Measurements from ENCODE around the gene ALDH3B1.

GRCh38 chr11:68049509-68050370, 39.6 kb downstream of the ALDH3B1 start:
- TF ChIP-seq CTCF (conservative IDR thresholded peaks at IDR 0.05; ENCODE audit: low read depth, low read length) (no peak), POLR2A (IDR thresholded peaks at IDR 0.05; ENCODE audit: low read depth, low read length) (no peak), BHLHE40 (IDR thresholded peaks at IDR 0.05; ENCODE audit: low read depth, low read length) (no peak), RAD21 (IDR thresholded peaks at IDR 0.05; ENCODE audit: low read length) (no peak), ELK1 (IDR thresholded peaks at IDR 0.05; ENCODE audit: borderline replicate concordance, low read depth, low read length) (no peak), CHD1 (IDR thresholded peaks at IDR 0.05; ENCODE audit: low read depth, low read length) (no peak), FOS (IDR thresholded peaks at IDR 0.05; ENCODE audit: low read depth, low read length) (no peak), MAFK (IDR thresholded peaks at IDR 0.05; ENCODE audit: low read depth, low read length) (no peak), RFX5 (IDR thresholded peaks at IDR 0.05; ENCODE audit: low read depth, low read length) (no peak), SMC3 (IDR thresholded peaks at IDR 0.05; ENCODE audit: low read depth, low read length) (no peak), RCOR1 (IDR thresholded peaks at IDR 0.05; ENCODE audit: insufficient replicate concordance, low read length) (no peak)

All from IMR-90 (cell line).